ENCODE measurements around the gene TSPOAP1.

DNA sequence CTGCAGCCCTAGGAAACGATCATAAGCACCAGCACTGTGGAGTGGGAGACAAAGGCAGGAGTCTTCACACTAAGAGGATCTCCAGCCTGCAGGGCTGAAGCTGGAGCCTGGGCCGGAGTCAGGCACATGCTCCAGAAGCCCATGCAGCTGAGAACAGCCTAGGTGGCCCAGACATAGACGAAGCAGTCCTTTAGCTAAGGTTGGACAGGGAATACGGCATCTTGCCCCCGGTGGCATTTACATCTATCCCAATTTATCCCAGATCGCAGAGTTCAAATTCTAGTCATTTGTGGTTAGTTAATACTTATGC, 13.9 kb downstream of the TSPOAP1 start:
- TF ChIP-seq POLR2AphosphoS5 (IDR thresholded peaks at IDR 0.05; ENCODE audit: low read depth, low read length), result no peak
- TF ChIP-seq, protein P1, sequence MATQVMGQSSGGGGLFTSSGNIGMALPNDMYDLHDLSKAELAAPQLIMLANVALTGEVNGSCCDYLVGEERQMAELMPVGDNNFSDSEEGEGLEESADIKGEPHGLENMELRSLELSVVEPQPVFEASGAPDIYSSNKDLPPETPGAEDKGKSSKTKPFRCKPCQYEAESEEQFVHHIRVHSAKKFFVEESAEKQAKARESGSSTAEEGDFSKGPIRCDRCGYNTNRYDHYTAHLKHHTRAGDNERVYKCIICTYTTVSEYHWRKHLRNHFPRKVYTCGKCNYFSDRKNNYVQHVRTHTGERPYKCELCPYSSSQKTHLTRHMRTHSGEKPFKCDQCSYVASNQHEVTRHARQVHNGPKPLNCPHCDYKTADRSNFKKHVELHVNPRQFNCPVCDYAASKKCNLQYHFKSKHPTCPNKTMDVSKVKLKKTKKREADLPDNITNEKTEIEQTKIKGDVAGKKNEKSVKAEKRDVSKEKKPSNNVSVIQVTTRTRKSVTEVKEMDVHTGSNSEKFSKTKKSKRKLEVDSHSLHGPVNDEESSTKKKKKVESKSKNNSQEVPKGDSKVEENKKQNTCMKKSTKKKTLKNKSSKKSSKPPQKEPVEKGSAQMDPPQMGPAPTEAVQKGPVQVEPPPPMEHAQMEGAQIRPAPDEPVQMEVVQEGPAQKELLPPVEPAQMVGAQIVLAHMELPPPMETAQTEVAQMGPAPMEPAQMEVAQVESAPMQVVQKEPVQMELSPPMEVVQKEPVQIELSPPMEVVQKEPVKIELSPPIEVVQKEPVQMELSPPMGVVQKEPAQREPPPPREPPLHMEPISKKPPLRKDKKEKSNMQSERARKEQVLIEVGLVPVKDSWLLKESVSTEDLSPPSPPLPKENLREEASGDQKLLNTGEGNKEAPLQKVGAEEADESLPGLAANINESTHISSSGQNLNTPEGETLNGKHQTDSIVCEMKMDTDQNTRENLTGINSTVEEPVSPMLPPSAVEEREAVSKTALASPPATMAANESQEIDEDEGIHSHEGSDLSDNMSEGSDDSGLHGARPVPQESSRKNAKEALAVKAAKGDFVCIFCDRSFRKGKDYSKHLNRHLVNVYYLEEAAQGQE (IDR thresholded peaks at IDR 0.05; ENCODE audit: insufficient read depth in 1 of 2, low read depth in 2 of 2, low read length in 2 of 2), result no peak
- TF ChIP-seq TAF1 (IDR thresholded peaks at IDR 0.05; ENCODE audit: borderline replicate concordance, insufficient read depth, low read length), result no peak
- no peak for TF ChIP-seq SIN3A (IDR thresholded peaks at IDR 0.05; ENCODE audit: borderline replicate concordance, insufficient read depth, low read length)

Data from PFSK-1 (cell line).